ENCODE results near the gene FEZF2.

DNA sequence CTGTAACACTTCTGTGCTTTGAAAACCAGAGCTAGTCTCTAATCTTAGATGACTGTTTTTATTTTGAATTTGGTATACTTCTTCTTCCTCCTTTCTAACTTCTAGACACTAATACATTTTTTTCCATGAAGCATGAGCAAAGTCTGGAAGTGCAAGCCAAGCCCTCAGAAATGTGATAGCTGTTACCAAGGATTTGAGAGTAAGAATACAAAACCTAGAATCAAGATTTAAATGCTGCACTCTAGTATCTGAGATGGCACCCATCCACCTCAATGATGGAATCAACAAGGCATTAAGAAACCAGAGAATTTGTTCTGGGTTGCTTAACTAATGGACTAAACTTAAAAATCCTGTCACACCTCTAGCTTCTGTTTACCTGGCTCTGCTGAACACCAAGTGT is 9.2 kb downstream of the FEZF2 start:
- no peak for TF ChIP-seq POLR2A (IDR thresholded peaks at IDR 0.05)
- TF ChIP-seq, protein P1, sequence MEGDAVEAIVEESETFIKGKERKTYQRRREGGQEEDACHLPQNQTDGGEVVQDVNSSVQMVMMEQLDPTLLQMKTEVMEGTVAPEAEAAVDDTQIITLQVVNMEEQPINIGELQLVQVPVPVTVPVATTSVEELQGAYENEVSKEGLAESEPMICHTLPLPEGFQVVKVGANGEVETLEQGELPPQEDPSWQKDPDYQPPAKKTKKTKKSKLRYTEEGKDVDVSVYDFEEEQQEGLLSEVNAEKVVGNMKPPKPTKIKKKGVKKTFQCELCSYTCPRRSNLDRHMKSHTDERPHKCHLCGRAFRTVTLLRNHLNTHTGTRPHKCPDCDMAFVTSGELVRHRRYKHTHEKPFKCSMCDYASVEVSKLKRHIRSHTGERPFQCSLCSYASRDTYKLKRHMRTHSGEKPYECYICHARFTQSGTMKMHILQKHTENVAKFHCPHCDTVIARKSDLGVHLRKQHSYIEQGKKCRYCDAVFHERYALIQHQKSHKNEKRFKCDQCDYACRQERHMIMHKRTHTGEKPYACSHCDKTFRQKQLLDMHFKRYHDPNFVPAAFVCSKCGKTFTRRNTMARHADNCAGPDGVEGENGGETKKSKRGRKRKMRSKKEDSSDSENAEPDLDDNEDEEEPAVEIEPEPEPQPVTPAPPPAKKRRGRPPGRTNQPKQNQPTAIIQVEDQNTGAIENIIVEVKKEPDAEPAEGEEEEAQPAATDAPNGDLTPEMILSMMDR (IDR thresholded peaks at IDR 0.05), result no peak

Measured in testis (tissue), 2 donors.